Mucosa of stomach (tissue), 1 donor: ENCODE data around the gene CALN1.

Source experiments
- H3K27me3 ChIP-seq: one replicate; pipeline ENCODE4 v1.7.0; 2013; ENCODE audit warnings: mild to moderate bottlenecking, low read length; ENCODE audit not compliant: control insufficient read depth, insufficient read depth
- H3K36me3 ChIP-seq: one replicate; pipeline ENCODE4 v1.7.0; 2013; ENCODE audit warnings: low read length; ENCODE audit not compliant: control insufficient read depth, insufficient read depth
- H3K4me1 ChIP-seq: one replicate; pipeline ENCODE4 v1.7.0; 2013; ENCODE audit warnings: mild to moderate bottlenecking, low read length; ENCODE audit not compliant: control insufficient read depth, insufficient read depth
- H3K4me3 ChIP-seq: one replicate; pipeline ENCODE4 v1.7.0; 2013; ENCODE audit warnings: low read length
- H3K9ac ChIP-seq: one replicate; pipeline ENCODE4 v1.7.0; 2013; ENCODE audit warnings: mild to moderate bottlenecking, low read length, moderate library complexity
- H3K9me3 ChIP-seq: one replicate; pipeline ENCODE4 v1.7.0; 2013; ENCODE audit warnings: mild to moderate bottlenecking, low read length, moderate library complexity; ENCODE audit not compliant: control insufficient read depth
- donor health status: Pancreatic carcinoma.

CALN1 gene

GRCh38 chr7:71785216-71785615, 626.9 kb downstream of the CALN1 start:
- Histone ChIP-seq H3K9ac (no peak overlapping the region), H3K4me3 (no peak overlapping the region), H3K9me3 (no peaks in the 10 kb centered on the region), H3K27me3 (no peaks in the 10 kb centered on the region), H3K4me1 (no peaks in the 10 kb centered on the region), H3K36me3 (no peaks in the 10 kb centered on the region)

- H3K9ac ChIP-seq: no peak overlapping the region
- no peaks in the 10 kb centered on the region for H3K36me3 ChIP-seq
- no peaks in the 10 kb centered on the region for H3K9me3 ChIP-seq
- no peaks in the 10 kb centered on the region for H3K27me3 ChIP-seq
- no peak overlapping the region for H3K4me3 ChIP-seq
- H3K4me1 ChIP-seq: no peaks in the 10 kb centered on the region
These were observed 627.4 kb downstream of the CALN1 start for GRCh38 chr7:71784781-71785180.

- H3K9ac ChIP-seq: no peak overlapping the region
- no peaks in the 10 kb centered on the region for H3K27me3 ChIP-seq
These were observed 628.0 kb downstream of the CALN1 start for GRCh38 chr7:71784180-71784579.

GRCh38 chr7:71783779-71784178, 628.4 kb downstream of the CALN1 start:
- Histone ChIP-seq H3K9ac (no peak overlapping the region), H3K27me3 (no peaks in the 10 kb centered on the region), H3K4me1 (no peaks in the 10 kb centered on the region), H3K4me3 (no peak overlapping the region), H3K9me3 (no peaks in the 10 kb centered on the region), H3K36me3 (no peaks in the 10 kb centered on the region)

More at GRCh38 chr7:71784180-71784579, 628.0 kb downstream of the CALN1 start:
- H3K4me3 ChIP-seq: no peak overlapping the region
- no peaks in the 10 kb centered on the region for H3K36me3 ChIP-seq
- no peaks in the 10 kb centered on the region for H3K9me3 ChIP-seq
- no peaks in the 10 kb centered on the region for H3K4me1 ChIP-seq

- H3K27me3 ChIP-seq: no peaks in the 10 kb centered on the region
These were observed 630.1 kb downstream of the CALN1 start for GRCh38 chr7:71782051-71782450.

GRCh38 chr7:71780282-71780681, 631.9 kb downstream of the CALN1 start:
- H3K4me3 ChIP-seq: no peak overlapping the region
- no peaks in the 10 kb centered on the region for H3K9me3 ChIP-seq
- no peak overlapping the region for H3K9ac ChIP-seq
- no peaks in the 10 kb centered on the region for H3K4me1 ChIP-seq
- no peaks in the 10 kb centered on the region for H3K27me3 ChIP-seq
- H3K36me3 ChIP-seq: no peaks in the 10 kb centered on the region

More at GRCh38 chr7:71782051-71782450, 630.1 kb downstream of the CALN1 start:
- no peaks in the 10 kb centered on the region for H3K4me1 ChIP-seq
- no peaks in the 10 kb centered on the region for H3K9me3 ChIP-seq
- no peaks in the 10 kb centered on the region for H3K36me3 ChIP-seq
- H3K9ac ChIP-seq: no peak overlapping the region
- H3K4me3 ChIP-seq: no peak overlapping the region

GRCh38 chr7:71777278-71777677, 634.9 kb downstream of the CALN1 start:
- Histone ChIP-seq H3K4me3 (no peak overlapping the region), H3K9ac (no peak overlapping the region), H3K27me3 (no peaks in the 10 kb centered on the region), H3K9me3 (no peaks in the 10 kb centered on the region), H3K4me1 (no peaks in the 10 kb centered on the region), H3K36me3 (no peaks in the 10 kb centered on the region)

GRCh38 chr7:71776726-71777125, 635.4 kb downstream of the CALN1 start:
- H3K4me3 ChIP-seq: no peak overlapping the region
- no peak overlapping the region for H3K9ac ChIP-seq
- no peaks in the 10 kb centered on the region for H3K9me3 ChIP-seq
- no peaks in the 10 kb centered on the region for H3K36me3 ChIP-seq
- H3K4me1 ChIP-seq: no peaks in the 10 kb centered on the region
- no peaks in the 10 kb centered on the region for H3K27me3 ChIP-seq

GRCh38 chr7:71775648-71776047, 636.5 kb downstream of the CALN1 start:
- Histone ChIP-seq H3K9ac (no peak overlapping the region), H3K4me3 (no peak overlapping the region), H3K36me3 (no peaks in the 10 kb centered on the region), H3K9me3 (no peaks in the 10 kb centered on the region), H3K4me1 (no peaks in the 10 kb centered on the region), H3K27me3 (no peaks in the 10 kb centered on the region)

- no peaks in the 10 kb centered on the region for H3K4me1 ChIP-seq
- H3K36me3 ChIP-seq: no peaks in the 10 kb centered on the region
- H3K4me3 ChIP-seq: no peak overlapping the region
- no peaks in the 10 kb centered on the region for H3K9me3 ChIP-seq
- no peaks in the 10 kb centered on the region for H3K27me3 ChIP-seq
- H3K9ac ChIP-seq: no peak overlapping the region
These were observed 639.4 kb downstream of the CALN1 start for GRCh38 chr7:71772779-71773178.

GRCh38 chr7:71770269-71770907, 641.8 kb downstream of the CALN1 start:
- H3K4me1 ChIP-seq: no peaks in the 10 kb centered on the region

GRCh38 chr7:71769326-71769725, 642.8 kb downstream of the CALN1 start:
- Histone ChIP-seq H3K9ac (no peak overlapping the region), H3K4me3 (no peak overlapping the region), H3K4me1 (no peaks in the 10 kb centered on the region), H3K27me3 (no peaks in the 10 kb centered on the region), H3K9me3 (no peaks in the 10 kb centered on the region), H3K36me3 (no peaks in the 10 kb centered on the region)

More at GRCh38 chr7:71770269-71770907, 641.8 kb downstream of the CALN1 start:
- no peaks in the 10 kb centered on the region for H3K36me3 ChIP-seq
- no peak overlapping the region for H3K4me3 ChIP-seq
- H3K9me3 ChIP-seq: no peaks in the 10 kb centered on the region
- no peaks in the 10 kb centered on the region for H3K27me3 ChIP-seq
- no peak overlapping the region for H3K9ac ChIP-seq

- Histone ChIP-seq H3K4me3 (no peak overlapping the region), H3K9ac (no peak overlapping the region)
These were observed 643.7 kb downstream of the CALN1 start for GRCh38 chr7:71768450-71768849.

More at GRCh38 chr7:71768450-71768849, 643.7 kb downstream of the CALN1 start:
- Histone ChIP-seq H3K4me1 (no peaks in the 10 kb centered on the region), H3K27me3 (no peaks in the 10 kb centered on the region), H3K9me3 (no peaks in the 10 kb centered on the region), H3K36me3 (no peaks in the 10 kb centered on the region)
